GM19351 (cell line): ENCODE data around the gene SNRPA.
"Not testable (repeated sequence)": the region's sequence is repeated elsewhere in the genome, so short reads cannot be mapped to it uniquely, and the experiment has no call there.

Source experiments
- ATAC-seq: cut with Tn5 transposase; IDR thresholded peaks from one replicate; pipeline ENCODE4 v1.9.1; 2021; ENCODE audit warnings: mild to moderate bottlenecking, moderate library complexity; ENCODE audit not compliant: unreplicated experiment

The SNRPA gene

DNA sequence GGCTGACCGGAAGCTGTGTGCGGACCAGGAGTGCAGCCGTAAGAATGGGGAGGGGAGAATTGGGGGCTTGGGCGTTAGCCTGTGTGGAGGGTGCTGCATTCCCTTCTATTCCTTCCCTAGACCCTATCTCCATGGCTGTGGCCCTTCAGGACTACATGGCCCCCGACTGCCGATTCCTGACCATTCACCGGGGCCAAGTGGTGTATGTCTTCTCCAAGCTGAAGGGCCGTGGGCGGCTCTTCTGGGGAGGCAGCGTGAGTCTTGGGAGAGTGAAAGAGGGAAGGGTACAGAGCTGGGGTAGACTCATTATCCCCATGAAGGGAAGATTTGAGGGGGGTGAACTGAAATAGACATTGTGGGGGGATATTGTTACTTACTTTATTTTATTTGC is 24.6 kb downstream of the SNRPA start:
- no peak for ATAC-seq

- ATAC-seq: no peak
These were observed 25.4 kb downstream of the SNRPA start for GRCh38 chr19:40776364-40776763.

DNA sequence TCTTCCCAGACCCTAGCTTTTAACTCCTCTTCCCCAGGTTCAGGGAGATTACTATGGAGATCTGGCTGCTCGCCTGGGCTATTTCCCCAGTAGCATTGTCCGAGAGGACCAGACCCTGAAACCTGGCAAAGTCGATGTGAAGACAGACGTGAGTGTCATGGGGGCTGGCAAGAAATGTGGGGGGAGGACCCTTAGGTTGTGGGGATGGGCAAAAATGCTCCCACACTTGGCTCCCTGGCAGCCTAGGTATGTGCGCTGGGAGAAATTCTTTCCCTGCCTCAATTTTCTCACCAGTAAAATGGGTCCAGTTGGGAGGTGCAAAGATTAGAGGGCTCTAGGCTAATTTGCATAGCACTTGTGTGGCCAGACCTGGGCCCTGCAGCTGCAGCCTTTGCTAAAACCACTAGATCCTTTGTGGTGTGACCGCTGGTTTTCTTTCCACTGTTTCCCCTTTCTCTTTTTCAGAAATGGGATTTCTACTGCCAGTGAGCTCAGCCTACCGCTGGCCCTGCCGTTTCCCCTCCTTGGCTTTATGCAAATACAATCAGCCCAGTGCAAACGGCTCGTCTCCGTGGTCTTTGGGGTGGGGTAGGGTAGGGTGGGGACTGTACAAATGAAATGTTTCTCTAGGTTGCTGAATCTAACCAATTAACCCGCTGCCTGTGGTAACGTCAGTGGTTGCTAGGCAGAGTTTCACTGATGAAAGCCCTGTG is 26.1 kb downstream of the SNRPA start:
- peak; percentile 61 for ATAC-seq

DNA sequence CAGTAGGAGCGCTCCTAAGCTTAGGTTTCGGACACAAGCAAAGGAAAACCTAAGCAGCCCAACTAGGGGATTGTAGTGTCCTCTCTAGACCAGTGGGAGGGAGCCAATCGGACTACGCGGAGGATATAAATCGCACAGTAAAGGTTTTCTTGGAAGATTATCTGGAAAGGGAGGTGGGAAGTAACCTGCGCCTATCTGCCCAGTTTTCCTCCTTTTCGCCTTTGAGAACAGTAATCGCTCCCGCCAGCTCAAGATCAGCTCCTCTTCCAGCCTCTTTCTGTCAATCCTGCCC is 26.6 kb downstream of the SNRPA start:
- ATAC-seq: no peak

- ATAC-seq: peak; percentile 56
These were observed 27.1 kb downstream of the SNRPA start, which contains the start of gene RAB4B for GRCh38 chr19:40777937-40778705. TSS of gene RAB4B (plus strand) at chr19:40778247. CDS start at chr19:40778376, 129 bp downstream.

DNA sequence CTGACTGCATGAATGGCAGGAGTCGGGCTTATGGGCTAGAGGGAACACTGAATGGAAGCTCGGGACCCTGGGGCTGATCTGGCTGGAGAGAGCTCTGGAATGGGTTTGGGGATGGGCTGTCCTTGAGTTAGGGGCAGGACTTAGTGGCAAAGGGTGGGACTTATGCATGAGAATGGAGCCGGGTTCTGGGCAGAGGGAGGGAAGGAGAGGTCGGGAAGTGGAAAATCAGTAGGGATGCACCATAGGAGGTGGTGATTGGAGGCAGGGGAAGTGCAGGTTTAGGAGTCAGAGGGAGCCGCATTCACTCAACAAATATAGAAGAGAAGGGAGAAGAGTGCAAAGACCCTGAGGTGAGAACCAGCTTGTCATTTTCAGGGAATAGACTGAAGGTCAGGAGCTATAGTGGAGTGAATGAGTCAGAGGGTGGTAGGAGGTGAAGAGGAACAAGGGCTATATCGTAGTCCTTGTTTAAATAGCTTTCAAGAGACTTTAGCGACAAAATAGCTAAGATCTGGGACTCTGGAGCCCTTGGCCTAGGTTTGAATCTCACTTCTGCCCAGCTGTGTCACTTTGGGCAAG is 27.8 kb downstream of the SNRPA start:
- ATAC-seq: no peak

- ATAC-seq: no peak
These were observed 29.6 kb downstream of the SNRPA start for GRCh38 chr19:40780582-40780981.

DNA sequence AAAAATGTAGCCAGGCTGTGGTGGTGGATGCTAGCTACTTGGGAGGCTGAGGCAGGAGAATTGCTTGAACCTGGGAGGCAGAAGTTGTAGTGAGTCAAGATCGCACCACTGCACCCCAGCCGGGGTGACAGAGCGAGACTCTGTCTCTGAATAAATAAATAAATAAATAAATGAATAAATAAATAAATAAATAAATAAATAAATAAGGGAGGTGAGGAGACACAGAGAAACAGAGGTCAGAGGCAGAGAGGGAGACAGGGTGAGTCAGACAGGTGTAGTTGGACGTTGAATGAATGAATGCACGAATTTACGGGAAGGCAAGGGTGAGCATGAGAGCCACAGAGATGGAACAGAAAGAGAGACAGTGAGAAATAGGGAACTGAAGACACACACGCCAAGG is 30.1 kb downstream of the SNRPA start:
- ATAC-seq: no peak

DNA sequence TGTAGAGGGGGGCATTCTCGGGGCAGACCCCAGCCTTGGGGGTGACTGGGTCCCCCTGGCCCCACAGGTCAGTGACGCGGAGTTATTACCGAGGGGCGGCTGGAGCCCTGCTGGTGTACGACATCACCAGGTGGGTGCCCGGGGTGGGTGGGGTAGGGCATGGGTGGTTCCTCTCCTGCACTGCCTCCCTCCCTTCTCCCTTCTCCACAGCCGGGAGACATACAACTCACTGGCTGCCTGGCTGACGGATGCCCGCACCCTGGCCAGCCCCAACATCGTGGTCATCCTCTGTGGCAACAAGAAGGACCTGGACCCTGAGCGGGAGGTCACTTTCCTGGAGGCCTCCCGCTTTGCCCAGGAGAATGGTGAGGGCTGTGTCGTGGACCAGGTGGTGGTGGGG is 32.7 kb downstream of the SNRPA start:
- ATAC-seq: no peak

DNA sequence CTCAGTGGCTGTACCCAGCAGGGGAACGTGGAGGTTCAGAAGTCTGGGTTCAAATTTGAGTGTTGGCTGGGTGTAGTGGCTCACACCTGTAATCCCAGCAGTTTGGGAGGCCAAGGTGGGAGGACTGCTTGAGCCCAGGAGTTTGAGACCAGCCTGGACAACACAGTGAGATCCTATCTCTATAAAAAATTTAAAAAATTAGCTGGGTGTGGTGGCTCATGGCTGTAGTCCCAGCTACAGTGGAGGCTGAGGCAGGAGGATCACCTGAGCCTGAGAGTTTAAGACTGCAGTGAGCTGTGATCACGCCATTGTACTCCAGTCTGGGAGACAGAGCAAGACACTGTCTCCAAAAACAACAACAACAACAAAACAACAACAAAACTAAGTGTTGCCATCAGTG is 33.1 kb downstream of the SNRPA start:
- not testable (repeated sequence) for ATAC-seq

GRCh38 chr19:40785526-40785925 is 34.5 kb downstream of the SNRPA start:
- ATAC-seq: no peak

DNA sequence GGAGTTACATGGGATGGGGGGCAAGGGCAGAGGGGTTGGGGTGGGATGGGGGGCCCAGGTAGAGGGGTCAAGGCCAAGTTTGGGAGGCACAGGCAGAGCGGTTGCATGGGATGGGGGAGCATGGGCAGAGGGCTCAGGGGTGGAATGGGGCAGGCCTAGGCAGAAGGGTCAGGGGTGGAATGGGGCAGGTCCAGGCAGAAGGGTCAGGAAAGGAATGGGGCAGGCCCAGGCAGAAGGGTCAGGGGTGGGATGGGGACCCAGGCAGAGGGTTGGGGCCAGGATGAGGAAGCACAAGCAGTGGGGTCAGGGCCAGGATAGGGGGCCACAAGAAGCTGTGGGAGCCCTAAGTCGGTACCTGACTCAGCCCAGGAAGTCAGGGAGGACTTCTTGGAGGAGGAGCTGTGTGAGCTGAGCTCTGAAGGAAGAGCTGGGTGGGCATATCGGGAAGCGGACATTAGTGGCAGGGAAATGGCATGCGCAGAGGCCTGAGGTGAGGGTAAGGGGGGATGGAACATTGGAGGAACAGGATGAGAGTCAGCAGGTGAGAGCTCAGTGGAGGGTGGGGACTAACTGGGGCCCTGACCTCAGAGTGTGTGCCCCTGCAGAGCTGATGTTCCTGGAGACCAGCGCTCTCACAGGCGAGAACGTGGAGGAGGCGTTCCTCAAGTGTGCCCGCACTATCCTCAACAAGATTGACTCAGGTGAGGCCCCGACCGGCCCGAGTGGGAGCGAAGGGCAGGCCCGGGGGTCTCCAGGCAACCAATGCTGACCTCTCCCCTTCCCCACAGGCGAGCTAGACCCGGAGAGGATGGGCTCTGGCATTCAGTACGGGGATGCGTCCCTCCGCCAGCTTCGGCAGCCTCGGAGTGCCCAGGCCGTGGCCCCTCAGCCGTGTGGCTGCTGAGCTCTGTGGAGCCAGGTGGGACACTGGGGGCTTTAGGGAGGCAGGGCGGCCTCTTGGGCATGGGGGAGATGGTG is 35.3 kb downstream of the SNRPA start:
- no peak for ATAC-seq

- ATAC-seq: no peak
These were observed 40.3 kb downstream of the SNRPA start for GRCh38 chr19:40791349-40791748.

DNA sequence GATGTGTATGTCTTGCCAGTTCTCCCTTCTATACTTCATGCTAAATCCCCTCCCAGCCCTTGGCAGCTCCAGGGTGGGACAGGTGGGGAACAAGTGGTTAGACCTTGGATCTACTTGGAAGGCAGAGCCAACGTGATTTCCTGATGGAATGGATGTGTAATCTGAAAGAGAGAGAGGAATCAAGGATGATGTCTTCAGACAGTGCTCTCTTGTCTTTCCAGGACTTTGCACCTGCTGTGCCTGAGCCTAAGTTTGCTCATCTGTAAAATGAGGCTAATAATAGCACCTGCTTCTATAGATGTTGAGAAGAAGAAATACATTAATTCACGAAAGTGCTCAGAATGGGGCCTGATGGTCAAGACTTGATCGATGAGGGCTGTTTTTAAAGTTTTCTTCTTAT is 41.0 kb downstream of the SNRPA start:
- no peak for ATAC-seq

GRCh38 chr19:40797166-40797962 is 46.4 kb downstream of the SNRPA start:
- no peak for ATAC-seq

GRCh38 chr19:40797963-40798682 is 47.1 kb downstream of the SNRPA start:
- ATAC-seq: peak; percentile 38

GRCh38 chr19:40798683-40799557 is 47.9 kb downstream of the SNRPA start, which contains the start of gene EGLN2:
TSS of gene EGLN2 (plus strand) at chr19:40799191. CDS start at chr19:40800573, 1,382 bp downstream.
- peak; percentile 74 for ATAC-seq

- no peak for ATAC-seq
These were observed 48.7 kb downstream of the SNRPA start for GRCh38 chr19:40799558-40800338.
